HepG2 (cell line): ENCODE results near the gene HOXA13. TPM values are rescaled to one million over a fixed set of nuclear protein-coding genes. Genes with fewer than 3 reads are reported as not detected.

Source experiments
- ATAC-seq: fragments of 200-7000 bp; cut with Tn5 transposase; 3 replicates; pipeline ENCODE4 v1.9.1; 2020; ENCODE audit warnings: mild to moderate bottlenecking, moderate library complexity
- BruUV-seq: library from RNA; stranded (reverse); fragments of 400-500 nt; replicated peaks from 2 replicates; lab custom pipeline; 2021; lab: Mats Ljungman, UMichigan
- CTCF ChIA-PET: fragments of 300-600 bp; formaldehyde crosslinking; extraction: SDS; loops from one replicate; lab custom pipeline; 2021; ENCODE audit warnings: low total read pairs, inconsistent platforms, low intra/inter-chr PET ratio; lab: Yijun Ruan, JAX
- POLR2A ChIA-PET: fragments of 350-600 bp; sonication (Branson Sonifier 250); formaldehyde crosslinking; loops from one replicate; lab custom pipeline; 2020; ENCODE audit warnings: antibody characterized with exemption, inconsistent platforms; lab: Yijun Ruan, JAX
- DNase-seq: peaks from one replicate; pipeline ENCODE4 v3.0.0-alpha.2; 2015; ENCODE audit warnings: low spot score
- FAIRE-seq: peaks from 3 replicates; lab custom pipeline; 2011; peaks lifted over from hg19 to GRCh38; lab: Jason Lieb, UNC
- H2AFZ ChIP-seq: one replicate; pipeline ENCODE4 v1.6.1; 2011; ENCODE audit warnings: low read length, inconsistent platforms
- H3K27ac ChIP-seq: fragments of 300-600 bp; 3 replicates; pipeline ENCODE4 v1.8.0; 2011; ENCODE audit warnings: mixed run types, mild to moderate bottlenecking, mixed read lengths, low read length, inconsistent platforms; ENCODE audit not compliant: insufficient read depth; ENCODE audit errors: extremely low read length
- H3K27me3 ChIP-seq, 2 experiments: fragments of 200-600 bp in 1 of 2; 2 replicates in 1 of 2; 3 replicates in 1 of 2; pipeline versions ENCODE4 v1.6.0 to v1.8.0; 2011; ENCODE audit warnings: low read length in 2 of 2, mild to moderate bottlenecking in 2 of 2, moderate library complexity in 2 of 2, inconsistent platforms in 1 of 2; ENCODE audit not compliant: insufficient read depth in 2 of 2, control insufficient read depth in 1 of 2
- H3K36me3 ChIP-seq, 2 experiments: fragments of 200-600 bp in 1 of 2; replicated peaks in 1 of 2; 2 replicates in 1 of 2; 3 replicates in 1 of 2; pipeline versions ENCODE4 v1.5.1 to v1.8.0; 2011; ENCODE audit warnings: low read length in 2 of 2, inconsistent platforms in 1 of 2; ENCODE audit not compliant: insufficient read depth in 2 of 2, control insufficient read depth in 1 of 2
- H3K4me1 ChIP-seq: 2 replicates; pipeline ENCODE4 v1.5.1; 2012; ENCODE audit warnings: low read length, inconsistent platforms; ENCODE audit not compliant: insufficient read depth
- H3K4me2 ChIP-seq: 2 replicates; pipeline ENCODE4 v1.6.0; 2011; ENCODE audit warnings: low read depth, low read length, inconsistent platforms
- H3K4me3 ChIP-seq, 3 experiments: fragments of 200-600 bp in 1 of 3; sonication (generic), shearing (Covaris generic) in 1 of 3; replicated peaks in 1 of 3; 2 replicates each; pipeline ENCODE4 v1.5.1; 2011 to 2016; ENCODE audit warnings: low read length in 3 of 3, inconsistent platforms in 2 of 3, low read depth in 2 of 3, mild to moderate bottlenecking in 2 of 3, control low read depth in 1 of 3, mixed read lengths in 1 of 3; ENCODE audit not compliant: insufficient read depth in 1 of 3
- H3K79me2 ChIP-seq: one replicate; pipeline ENCODE4 v1.6.1; 2011; ENCODE audit warnings: low read length, inconsistent platforms; ENCODE audit not compliant: insufficient read depth
- H3K9ac ChIP-seq: 2 replicates; pipeline ENCODE4 v1.6.0; 2011; ENCODE audit warnings: mild to moderate bottlenecking, low read depth, low read length, inconsistent platforms; ENCODE audit not compliant: insufficient read depth
- H3K9me3 ChIP-seq: 2 replicates; pipeline ENCODE4 v1.5.1; 2012; ENCODE audit warnings: mild to moderate bottlenecking, low read length
- H4K20me1 ChIP-seq: 2 replicates; pipeline ENCODE4 v1.6.0; 2011; ENCODE audit warnings: inconsistent platforms, mild to moderate bottlenecking, low read length, moderate library complexity; ENCODE audit not compliant: insufficient read depth
- HES4 ChIP-seq: sonication (generic); formaldehyde crosslinking; IDR thresholded peaks from 2 replicates; pipeline ENCODE4 v1.9.0; 2021; ENCODE audit warnings: mild to moderate bottlenecking, missing genetic modification reagents, borderline replicate concordance
- SPEN ChIP-seq: sonication (generic); formaldehyde crosslinking; IDR thresholded peaks from 2 replicates; pipeline ENCODE4 v1.5.1; 2020; ENCODE audit warnings: low read depth, mild to moderate bottlenecking, missing genetic modification reagents
- SRSF1 ChIP-seq: fragments of 200-400 bp; formaldehyde crosslinking; optimal IDR thresholded peaks from 2 replicates; pipeline ENCODE3; 2017; ENCODE audit warnings: mild to moderate bottlenecking, low read depth, low read length, moderate library complexity
- ZFYVE20 ChIP-seq: sonication (generic); formaldehyde crosslinking; IDR thresholded peaks from 2 replicates; pipeline ENCODE4 v1.8.0; 2023; ENCODE audit warnings: low read depth, mild to moderate bottlenecking, moderate library complexity, missing genetic modification reagents, borderline replicate concordance
- ZNF24 ChIP-seq: fragments of 450-650 bp; IDR thresholded peaks from 2 replicates; pipeline ENCODE4 v1.6.1; 2017; ENCODE audit warnings: antibody characterized with exemption, mild to moderate bottlenecking
- ZNF367 ChIP-seq: sonication (generic); formaldehyde crosslinking; IDR thresholded peaks from 2 replicates; pipeline ENCODE4 v1.4.0; 2020; ENCODE audit warnings: missing genetic modification reagents, borderline replicate concordance
- ZSCAN22 ChIP-seq: sonication (generic); formaldehyde crosslinking; IDR thresholded peaks from 2 replicates; pipeline ENCODE4 v1.4.0; 2020; ENCODE audit warnings: mild to moderate bottlenecking, missing genetic modification reagents
- WGBS: methylation state at CpG from one replicate; pipeline ENCODE4 v1.1.6; 2017; ENCODE audit warnings: low lambda C conversion rate; 5-methylcytosine and 5-hydroxymethylcytosine counted together
- in situ Hi-C: cut with HindIII; loops from 2 replicates; pipeline ENCODE4 v1.10.0; 2017; ENCODE audit warnings: low pct_unique_long_range_greater_than_20kb; ENCODE audit not compliant: extremely low pct_ligation_motif_present
- intact Hi-C: fragments of 100-400 bp; cut with micrococcal nuclease; formaldehyde crosslinking; loops from one replicate; pipeline ENCODE4 v1.10.0; 2022; ENCODE audit not compliant: unreplicated experiment
- polyA plus RNA-seq, 8 experiments: library from polyadenylated mRNA; depleted of rRNA in 3 of 8; stranded (reverse) in 7 of 8; unstranded in 1 of 8; fragments of >200 nt; fragmentation: Illumina TruSeq in 4 of 8; extraction: Trizol in 4 of 8; gene quantifications; 2 replicates each; pipeline versions ENCODE4 v1.2.1 to v1.2.3, GENCODE V29; 2011 to 2016; ENCODE audit warnings: low read depth in 4 of 8, missing spikeins in 1 of 8, mixed read lengths in 1 of 8; ENCODE audit not compliant: insufficient read depth in 1 of 8
- total RNA-seq, 5 experiments: library from RNA; depleted of rRNA; stranded (reverse); fragments of >200 nt; fragmentation: Illumina TruSeq; extraction: Trizol; gene quantifications; 2 replicates each; pipeline ENCODE4 v1.2.3, GENCODE V29; 2016; ENCODE audit warnings: low read depth in 1 of 5
- TF ChIP-seq, protein P1 (sequence below): sonication (generic); formaldehyde crosslinking; IDR thresholded peaks from 2 replicates; pipeline ENCODE4 v1.8.1; 2023; ENCODE audit warnings: mild to moderate bottlenecking, missing genetic modification reagents

HOXA13 gene
- total and polyA plus RNA-seq, 2 of the 13 experiments (the other 11 are each of a cell fraction or from before 2014, with no cell fraction given): 0.01 to 0.04 TPM

DNA sequence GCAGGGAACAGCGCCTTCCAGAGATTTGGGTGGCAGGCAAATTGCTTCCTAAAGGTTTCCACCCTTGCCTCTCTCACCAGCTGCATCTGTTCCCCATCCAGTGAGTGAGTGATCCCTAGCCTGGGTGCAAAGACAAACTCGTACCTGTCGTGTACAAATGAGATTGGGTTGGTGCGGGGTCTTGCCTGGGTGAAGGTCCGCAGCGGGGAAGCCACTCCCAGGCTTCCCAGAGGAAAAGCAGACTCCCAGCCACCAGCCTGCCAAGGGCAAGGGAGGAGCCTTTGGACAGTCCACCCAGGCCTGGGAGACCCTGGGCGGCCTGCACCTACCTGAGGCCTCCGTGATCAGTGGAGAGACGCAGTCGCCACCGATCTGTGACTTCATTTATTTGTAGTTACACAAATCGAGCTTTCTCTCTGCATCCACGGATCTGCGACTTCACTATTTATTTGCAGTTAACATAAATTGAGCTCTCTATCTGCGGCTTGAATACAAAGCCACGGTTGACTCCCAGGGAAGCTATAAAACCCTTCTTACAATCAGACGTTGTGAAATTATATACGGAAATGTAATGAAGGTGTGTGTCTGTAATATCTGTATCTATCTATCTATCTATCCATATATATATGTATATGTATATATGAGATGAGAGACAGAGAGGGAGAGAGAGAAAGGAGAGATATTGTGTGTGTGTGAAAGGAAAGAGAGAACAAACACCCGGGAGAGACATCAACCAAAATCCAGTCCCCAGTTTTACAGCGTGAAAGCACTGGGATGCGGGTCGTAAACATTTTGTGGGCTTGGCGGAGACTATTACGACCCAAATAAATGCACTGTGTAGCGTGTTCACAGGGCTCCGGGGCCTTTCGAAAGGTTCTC is 40.4 kb downstream of the HOXA13 start:
- WGBS: 77% methylated on average over 26 of the region's 27 CpGs
- H3K27ac ChIP-seq: no peak overlapping the region
- H3K4me3 ChIP-seq: no peak overlapping the region
- no peak overlapping the region for H3K9ac ChIP-seq
- no peaks in the 10 kb centered on the region for H3K79me2 ChIP-seq
- intact Hi-C loops: loop anchor here (5.0 kb wide), 1 partner anchor 477 kb away; no protein-coding TSS in a partner anchor
- H3K4me1 ChIP-seq: peaks cover 19% of the 10 kb centered on the region
- H3K27me3 ChIP-seq: peaks cover 6 to 44% of the 10 kb centered on the region in 2 experiments
- CTCF ChIA-PET: interaction anchor here (1.7 kb wide), 2 partner anchors 306 to 782 kb away, joined by 8 read pairs; no protein-coding TSS in a partner anchor
- ATAC-seq: no peak
- no peak for DNase-seq
- in situ Hi-C loops: loop anchor here (5.0 to 25.0 kb wide), 2 partner anchors 792 to 1072 kb away; no protein-coding TSS in a partner anchor
- FAIRE-seq: no peak
- no peaks in the 10 kb centered on the region for H3K36me3 ChIP-seq
- H4K20me1 ChIP-seq: no peaks in the 10 kb centered on the region
- H3K9me3 ChIP-seq: no peaks in the 10 kb centered on the region
- H3K4me2 ChIP-seq: no peak overlapping the region
- H2AFZ ChIP-seq: no peak overlapping the region
- TF ChIP-seq ZNF367: no peak
- TF ChIP-seq ZFYVE20 (CRISPR knock-in tag): no peak
- no peak for TF ChIP-seq ZSCAN22
- no peak for TF ChIP-seq SPEN (CRISPR knock-in tag)
- TF ChIP-seq ZNF24: no peak
- no peak for TF ChIP-seq SRSF1
- TF ChIP-seq, protein P1, sequence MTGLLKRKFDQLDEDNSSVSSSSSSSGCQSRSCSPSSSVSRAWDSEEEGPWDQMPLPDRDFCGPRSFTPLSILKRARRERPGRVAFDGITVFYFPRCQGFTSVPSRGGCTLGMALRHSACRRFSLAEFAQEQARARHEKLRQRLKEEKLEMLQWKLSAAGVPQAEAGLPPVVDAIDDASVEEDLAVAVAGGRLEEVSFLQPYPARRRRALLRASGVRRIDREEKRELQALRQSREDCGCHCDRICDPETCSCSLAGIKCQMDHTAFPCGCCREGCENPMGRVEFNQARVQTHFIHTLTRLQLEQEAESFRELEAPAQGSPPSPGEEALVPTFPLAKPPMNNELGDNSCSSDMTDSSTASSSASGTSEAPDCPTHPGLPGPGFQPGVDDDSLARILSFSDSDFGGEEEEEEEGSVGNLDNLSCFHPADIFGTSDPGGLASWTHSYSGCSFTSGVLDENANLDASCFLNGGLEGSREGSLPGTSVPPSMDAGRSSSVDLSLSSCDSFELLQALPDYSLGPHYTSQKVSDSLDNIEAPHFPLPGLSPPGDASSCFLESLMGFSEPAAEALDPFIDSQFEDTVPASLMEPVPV (CRISPR knock-in tag): no peak
- TF ChIP-seq HES4 (CRISPR knock-in tag): no peak
- BruUV-seq: no TSS peak
- POLR2A ChIA-PET: no interaction called here
